Measurements from ENCODE around the gene MGAT5. TPM values are rescaled to one million over a fixed set of nuclear protein-coding genes. Genes with fewer than 3 reads are reported as not detected.

MGAT5 gene
- total RNA-seq, 1 donor from 2014 or later: 14.1 TPM

GRCh38 chr2:134259994-134260393 lies 6.1 kb downstream of the MGAT5 start:
- H3K36me3 Mint-ChIP-seq (ENCODE audit: low read depth): peaks cover 3% of the 10 kb centered on the region
- H3K9me3 Mint-ChIP-seq: no peaks in the 10 kb centered on the region
- no peak overlapping the region for H3K4me3 Mint-ChIP-seq (ENCODE audit: low read depth)
- no peak for DNase-seq (ENCODE audit: low spot score)
- peaks cover 40% of the 10 kb centered on the region for H3K27me3 Mint-ChIP-seq (ENCODE audit: low read depth)
- H3K27ac Mint-ChIP-seq: no peak overlapping the region
- H3K4me1 Mint-ChIP-seq (ENCODE audit: low read depth): peaks cover 31% of the 10 kb centered on the region
- intact Hi-C loops (cut with micrococcal nuclease): no loop called here

- H3K27me3 Mint-ChIP-seq (ENCODE audit: low read depth): peaks cover 35% of the 10 kb centered on the region
- no peak for DNase-seq (ENCODE audit: low spot score)
- no peak overlapping the region for H3K4me3 Mint-ChIP-seq (ENCODE audit: low read depth)
- no peaks in the 10 kb centered on the region for H3K36me3 Mint-ChIP-seq (ENCODE audit: low read depth)
- H3K27ac Mint-ChIP-seq: no peak overlapping the region
- no peaks in the 10 kb centered on the region for H3K9me3 Mint-ChIP-seq
- intact Hi-C loops (cut with micrococcal nuclease): no loop called here
- peaks cover 31% of the 10 kb centered on the region for H3K4me1 Mint-ChIP-seq (ENCODE audit: low read depth)
These were observed 6.8 kb downstream of the MGAT5 start for GRCh38 chr2:134260713-134261112.

- H3K4me1 Mint-ChIP-seq (ENCODE audit: low read depth): peaks cover 31% of the 10 kb centered on the region
- no peak overlapping the region for H3K4me3 Mint-ChIP-seq (ENCODE audit: low read depth)
- no peak overlapping the region for H3K27ac Mint-ChIP-seq
- no peak for DNase-seq (ENCODE audit: low spot score)
- H3K27me3 Mint-ChIP-seq (ENCODE audit: low read depth): peaks cover 37% of the 10 kb centered on the region
- no peaks in the 10 kb centered on the region for H3K9me3 Mint-ChIP-seq
- no peaks in the 10 kb centered on the region for H3K36me3 Mint-ChIP-seq (ENCODE audit: low read depth)
- intact Hi-C loops (cut with micrococcal nuclease): no loop called here
These were observed 7.7 kb downstream of the MGAT5 start for GRCh38 chr2:134261398-134262131.

GRCh38 chr2:134262684-134263083 lies 8.8 kb downstream of the MGAT5 start:
- no peak overlapping the region for H3K4me3 Mint-ChIP-seq (ENCODE audit: low read depth)
- intact Hi-C loops (cut with micrococcal nuclease): no loop called here
- H3K36me3 Mint-ChIP-seq (ENCODE audit: low read depth): no peaks in the 10 kb centered on the region
- no peaks in the 10 kb centered on the region for H3K9me3 Mint-ChIP-seq
- H3K27me3 Mint-ChIP-seq (ENCODE audit: low read depth): peaks cover 43% of the 10 kb centered on the region
- no peak overlapping the region for H3K27ac Mint-ChIP-seq
- peaks cover 23% of the 10 kb centered on the region for H3K4me1 Mint-ChIP-seq (ENCODE audit: low read depth)
- no peak for DNase-seq (ENCODE audit: low spot score)

- Mint-ChIP-seq H3K4me1 (ENCODE audit: low read depth) (peaks cover 4% of the 10 kb centered on the region), H3K27ac (no peak overlapping the region), H3K9me3 (no peaks in the 10 kb centered on the region), H3K27me3 (ENCODE audit: low read depth) (peaks cover 38% of the 10 kb centered on the region), H3K36me3 (ENCODE audit: low read depth) (peaks cover 10% of the 10 kb centered on the region), H3K4me3 (ENCODE audit: low read depth) (no peak overlapping the region)
- intact Hi-C loops (cut with micrococcal nuclease): no loop called here
- no peak for DNase-seq (ENCODE audit: low spot score)
These were observed 14.4 kb downstream of the MGAT5 start for GRCh38 chr2:134268265-134268664.

- Mint-ChIP-seq H3K4me3 (ENCODE audit: low read depth) (no peak overlapping the region), H3K9me3 (no peaks in the 10 kb centered on the region), H3K36me3 (ENCODE audit: low read depth) (peaks cover 10% of the 10 kb centered on the region), H3K4me1 (ENCODE audit: low read depth) (peaks cover 4% of the 10 kb centered on the region), H3K27me3 (ENCODE audit: low read depth) (peaks cover 42% of the 10 kb centered on the region), H3K27ac (no peak overlapping the region)
- intact Hi-C loops (cut with micrococcal nuclease): no loop called here
- no peak for DNase-seq (ENCODE audit: low spot score)
These were observed 15.4 kb downstream of the MGAT5 start for GRCh38 chr2:134269230-134269629.

GRCh38 chr2:134269972-134270735 lies 16.3 kb downstream of the MGAT5 start:
- no peak overlapping the region for H3K27ac Mint-ChIP-seq
- no peak overlapping the region for H3K4me3 Mint-ChIP-seq (ENCODE audit: low read depth)
- no peaks in the 10 kb centered on the region for H3K9me3 Mint-ChIP-seq
- intact Hi-C loops (cut with micrococcal nuclease): no loop called here
- H3K4me1 Mint-ChIP-seq (ENCODE audit: low read depth): peaks cover 4% of the 10 kb centered on the region
- H3K27me3 Mint-ChIP-seq (ENCODE audit: low read depth): peaks cover 44% of the 10 kb centered on the region
- no peak for DNase-seq (ENCODE audit: low spot score)
- peaks cover 10% of the 10 kb centered on the region for H3K36me3 Mint-ChIP-seq (ENCODE audit: low read depth)

GRCh38 chr2:134271758-134272157 lies 17.9 kb downstream of the MGAT5 start:
- Mint-ChIP-seq H3K36me3 (ENCODE audit: low read depth) (peaks cover 10% of the 10 kb centered on the region), H3K9me3 (no peaks in the 10 kb centered on the region), H3K4me1 (ENCODE audit: low read depth) (peaks cover 4% of the 10 kb centered on the region), H3K4me3 (ENCODE audit: low read depth) (no peak overlapping the region), H3K27ac (no peak overlapping the region), H3K27me3 (ENCODE audit: low read depth) (peaks cover 46% of the 10 kb centered on the region)
- intact Hi-C loops (cut with micrococcal nuclease): no loop called here
- no peak for DNase-seq (ENCODE audit: low spot score)

- H3K9me3 Mint-ChIP-seq: no peaks in the 10 kb centered on the region
- no peak overlapping the region for H3K4me3 Mint-ChIP-seq (ENCODE audit: low read depth)
- H3K36me3 Mint-ChIP-seq (ENCODE audit: low read depth): peaks cover 10% of the 10 kb centered on the region
- DNase-seq (ENCODE audit: low spot score): no peak
- peaks cover 4% of the 10 kb centered on the region for H3K4me1 Mint-ChIP-seq (ENCODE audit: low read depth)
- H3K27ac Mint-ChIP-seq: no peak overlapping the region
- intact Hi-C loops (cut with micrococcal nuclease): no loop called here
- H3K27me3 Mint-ChIP-seq (ENCODE audit: low read depth): peaks cover 45% of the 10 kb centered on the region
These were observed 18.9 kb downstream of the MGAT5 start for GRCh38 chr2:134272806-134273205.

GRCh38 chr2:134273256-134273983 lies 19.5 kb downstream of the MGAT5 start:
- intact Hi-C loops (cut with micrococcal nuclease): no loop called here
- peaks cover 4% of the 10 kb centered on the region for H3K4me1 Mint-ChIP-seq (ENCODE audit: low read depth)
- H3K27me3 Mint-ChIP-seq (ENCODE audit: low read depth): peaks cover 39% of the 10 kb centered on the region
- no peak overlapping the region for H3K27ac Mint-ChIP-seq
- no peaks in the 10 kb centered on the region for H3K9me3 Mint-ChIP-seq
- no peak for DNase-seq (ENCODE audit: low spot score)
- peaks cover 10% of the 10 kb centered on the region for H3K36me3 Mint-ChIP-seq (ENCODE audit: low read depth)
- no peak overlapping the region for H3K4me3 Mint-ChIP-seq (ENCODE audit: low read depth)

GRCh38 chr2:134274121-134274520 lies 20.2 kb downstream of the MGAT5 start:
- no peak overlapping the region for H3K4me3 Mint-ChIP-seq (ENCODE audit: low read depth)
- H3K9me3 Mint-ChIP-seq: no peaks in the 10 kb centered on the region
- peaks cover 45% of the 10 kb centered on the region for H3K27me3 Mint-ChIP-seq (ENCODE audit: low read depth)
- intact Hi-C loops (cut with micrococcal nuclease): no loop called here
- H3K4me1 Mint-ChIP-seq (ENCODE audit: low read depth): peaks cover 4% of the 10 kb centered on the region
- H3K27ac Mint-ChIP-seq: no peak overlapping the region
- peaks cover 10% of the 10 kb centered on the region for H3K36me3 Mint-ChIP-seq (ENCODE audit: low read depth)
- DNase-seq (ENCODE audit: low spot score): no peak

- Mint-ChIP-seq H3K36me3 (ENCODE audit: low read depth) (peaks cover 6% of the 10 kb centered on the region), H3K9me3 (no peaks in the 10 kb centered on the region), H3K4me1 (ENCODE audit: low read depth) (peaks cover 4% of the 10 kb centered on the region), H3K27ac (no peak overlapping the region), H3K4me3 (ENCODE audit: low read depth) (no peak overlapping the region), H3K27me3 (ENCODE audit: low read depth) (peaks cover 46% of the 10 kb centered on the region)
- intact Hi-C loops (cut with micrococcal nuclease): no loop called here
- DNase-seq (ENCODE audit: low spot score): no peak
These were observed 21.4 kb downstream of the MGAT5 start for GRCh38 chr2:134275058-134275862.

Data from activated T-helper 2 cell treated with anti-CD3 and anti-CD28 coated beads, Interferon-gamma antibody, Interleukin-2, Interleukin-4, amounts not matched to agents 10 μg/mL and 5 μg/mL and 100 μg/mL, durations not matched to agents 14 hours and 24 hours and 36 hours (primary cell).